ENCODE measurements around the gene ELOVL7. TPM values are rescaled to one million over a fixed set of nuclear protein-coding genes. Genes with fewer than 3 reads are reported as not detected.
"Not testable (repeated sequence)": the region's sequence is repeated elsewhere in the genome, so short reads cannot be mapped to it uniquely, and the experiment has no call there.

The ELOVL7 gene
- polyA plus RNA-seq, 1 donor = 0.16 TPM

- DNase-seq (ENCODE audit: low read depth) = no peak
Observed at GRCh38 chr5:60830581-60831127, 13.4 kb downstream of the ELOVL7 start.

- no peak for DNase-seq (ENCODE audit: low read depth)
Observed at GRCh38 chr5:60829490-60830266, 14.4 kb downstream of the ELOVL7 start.

- no peak for DNase-seq (ENCODE audit: low read depth)
Observed at GRCh38 chr5:60827201-60827600, 16.9 kb downstream of the ELOVL7 start.

GRCh38 chr5:60826653-60827052 lies 17.4 kb downstream of the ELOVL7 start:
- DNase-seq (ENCODE audit: low read depth) = no peak

- no peak for DNase-seq (ENCODE audit: low read depth)
Observed at GRCh38 chr5:60823574-60823973, 20.5 kb downstream of the ELOVL7 start.

- no peak for DNase-seq (ENCODE audit: low read depth)
Observed at GRCh38 chr5:60822285-60822556, 21.8 kb downstream of the ELOVL7 start.

GRCh38 chr5:60821488-60822284 lies 22.4 kb downstream of the ELOVL7 start:
- no peak for DNase-seq (ENCODE audit: low read depth)

- DNase-seq (ENCODE audit: low read depth) = no peak
Observed at GRCh38 chr5:60820593-60821487, 23.2 kb downstream of the ELOVL7 start.

GRCh38 chr5:60816138-60816537 lies 27.9 kb downstream of the ELOVL7 start:
- DNase-seq (ENCODE audit: low read depth) = not testable (repeated sequence)

GRCh38 chr5:60814498-60814897 lies 29.6 kb downstream of the ELOVL7 start:
- no peak for DNase-seq (ENCODE audit: low read depth)

GRCh38 chr5:60812426-60812825 lies 31.6 kb downstream of the ELOVL7 start:
- DNase-seq (ENCODE audit: low read depth) = no peak

- no peak for DNase-seq (ENCODE audit: low read depth)
Observed at GRCh38 chr5:60811105-60811504, 33.0 kb downstream of the ELOVL7 start.

GRCh38 chr5:60810438-60811085 lies 33.5 kb downstream of the ELOVL7 start:
- no peak for DNase-seq (ENCODE audit: low read depth)

GRCh38 chr5:60809891-60810425 lies 34.1 kb downstream of the ELOVL7 start:
- no peak for DNase-seq (ENCODE audit: low read depth)

- DNase-seq (ENCODE audit: low read depth) = no peak
Observed at GRCh38 chr5:60806591-60807243, 37.4 kb downstream of the ELOVL7 start.

GRCh38 chr5:60805463-60805862 lies 38.6 kb downstream of the ELOVL7 start:
- DNase-seq (ENCODE audit: low read depth) = no peak

- no peak for DNase-seq (ENCODE audit: low read depth)
Observed at GRCh38 chr5:60803712-60804111, 40.4 kb downstream of the ELOVL7 start.

- no peak for DNase-seq (ENCODE audit: low read depth)
Observed at GRCh38 chr5:60802986-60803385, 41.1 kb downstream of the ELOVL7 start.

GRCh38 chr5:60802226-60802625 lies 41.8 kb downstream of the ELOVL7 start:
- DNase-seq (ENCODE audit: low read depth) = no peak

GRCh38 chr5:60797482-60798153 lies 46.5 kb downstream of the ELOVL7 start:
- no peak for DNase-seq (ENCODE audit: low read depth)

Data from forelimb muscle (tissue), 1 donor.